ENCODE data around the gene WDR37. TPM values are rescaled to one million over a fixed set of nuclear protein-coding genes. Genes with fewer than 3 reads are reported as not detected.

WDR37 gene
- total RNA-seq, 1 donor from 2014 or later = 20.8 TPM

GRCh38 chr10:1123972-1124371, 67.8 kb downstream of the WDR37 start:
- H3K27ac Mint-ChIP-seq = no peak overlapping the region
- H3K27me3 Mint-ChIP-seq (ENCODE audit: low read depth) = no peaks in the 10 kb centered on the region
- H3K9me3 Mint-ChIP-seq = no peaks in the 10 kb centered on the region
- TF ChIP-seq CTCF (IDR thresholded peaks at IDR 0.05; ENCODE audit: unreplicated experiment) = no peak
- no peaks in the 10 kb centered on the region for H3K4me1 Mint-ChIP-seq
- no peak for DNase-seq (ENCODE audit: low spot score in 2 of 2, unreplicated experiment in 2 of 2)
- H3K4me3 Mint-ChIP-seq = no peak overlapping the region
- H3K36me3 Mint-ChIP-seq = peaks cover 57% of the 10 kb centered on the region

GRCh38 chr10:1124796-1125195, 68.6 kb downstream of the WDR37 start:
- Mint-ChIP-seq H3K4me3 (no peak overlapping the region), H3K27ac (no peak overlapping the region), H3K4me1 (no peaks in the 10 kb centered on the region), H3K36me3 (peaks cover 64% of the 10 kb centered on the region), H3K27me3 (ENCODE audit: low read depth) (no peaks in the 10 kb centered on the region), H3K9me3 (no peaks in the 10 kb centered on the region)
- TF ChIP-seq CTCF (IDR thresholded peaks at IDR 0.05; ENCODE audit: unreplicated experiment) = no peak
- DNase-seq (ENCODE audit: low spot score in 2 of 2, unreplicated experiment in 2 of 2) = no peak

- Mint-ChIP-seq H3K9me3 (no peaks in the 10 kb centered on the region), H3K4me1 (no peaks in the 10 kb centered on the region), H3K27ac (no peak overlapping the region), H3K27me3 (ENCODE audit: low read depth) (no peaks in the 10 kb centered on the region), H3K4me3 (no peak overlapping the region), H3K36me3 (peaks cover 74% of the 10 kb centered on the region)
- no peak for DNase-seq (ENCODE audit: low spot score in 2 of 2, unreplicated experiment in 2 of 2)
- no peak for TF ChIP-seq CTCF (IDR thresholded peaks at IDR 0.05; ENCODE audit: unreplicated experiment)
Observed at GRCh38 chr10:1126461-1126860, 70.3 kb downstream of the WDR37 start.

- Mint-ChIP-seq H3K9me3 (no peaks in the 10 kb centered on the region), H3K27me3 (ENCODE audit: low read depth) (no peaks in the 10 kb centered on the region), H3K27ac (no peak overlapping the region), H3K4me1 (no peaks in the 10 kb centered on the region), H3K4me3 (no peak overlapping the region), H3K36me3 (peaks cover 72% of the 10 kb centered on the region)
- TF ChIP-seq CTCF (IDR thresholded peaks at IDR 0.05; ENCODE audit: unreplicated experiment) = no peak
- no peak for DNase-seq (ENCODE audit: low spot score in 2 of 2, unreplicated experiment in 2 of 2)
Observed at GRCh38 chr10:1127629-1128028, 71.4 kb downstream of the WDR37 start.

- no peak overlapping the region for H3K4me3 Mint-ChIP-seq
- no peaks in the 10 kb centered on the region for H3K9me3 Mint-ChIP-seq
- no peaks in the 10 kb centered on the region for H3K4me1 Mint-ChIP-seq
- TF ChIP-seq CTCF (IDR thresholded peaks at IDR 0.05; ENCODE audit: unreplicated experiment) = no peak
- no peak overlapping the region for H3K27ac Mint-ChIP-seq
- peaks cover 69% of the 10 kb centered on the region for H3K36me3 Mint-ChIP-seq
- no peaks in the 10 kb centered on the region for H3K27me3 Mint-ChIP-seq (ENCODE audit: low read depth)
- no peak for DNase-seq (ENCODE audit: low spot score in 2 of 2, unreplicated experiment in 2 of 2)
Observed at GRCh38 chr10:1128115-1128514, 71.9 kb downstream of the WDR37 start.

- Mint-ChIP-seq H3K27me3 (ENCODE audit: low read depth) (no peaks in the 10 kb centered on the region), H3K36me3 (peaks cover 65% of the 10 kb centered on the region), H3K4me3 (no peak overlapping the region), H3K27ac (no peak overlapping the region), H3K4me1 (no peaks in the 10 kb centered on the region), H3K9me3 (peaks cover 3% of the 10 kb centered on the region)
- TF ChIP-seq CTCF (IDR thresholded peaks at IDR 0.05; ENCODE audit: unreplicated experiment) = no peak
- DNase-seq (ENCODE audit: low spot score in 2 of 2, unreplicated experiment in 2 of 2) = no peak
Observed at GRCh38 chr10:1128649-1129048, 72.5 kb downstream of the WDR37 start.
